Keratinocyte (primary cell): ENCODE measurements around the gene GNA15. TPM values are rescaled to one million over a fixed set of nuclear protein-coding genes. Genes with fewer than 3 reads are reported as not detected.
"Not testable (repeated sequence)": the region's sequence is repeated elsewhere in the genome, so short reads cannot be mapped to it uniquely, and the experiment has no call there.

Experiments used
- DNase-seq: peaks from one replicate; pipeline ENCODE4 v3.0.0-alpha.2; 2011; ENCODE audit warnings: low read depth, missing footprints, low spot score
- FAIRE-seq: peaks from 2 replicates; lab custom pipeline; 2011; peaks lifted over from hg19 to GRCh38; lab: Jason Lieb, UNC
- H2AFZ ChIP-seq: 2 replicates; pipeline ENCODE4 v1.6.0; 2012; ENCODE audit warnings: low read length, control low read depth, inconsistent platforms; ENCODE audit not compliant: control insufficient read depth
- H3K27ac ChIP-seq: 2 replicates; pipeline ENCODE4 v1.5.1; 2011; ENCODE audit warnings: low read length; ENCODE audit not compliant: control insufficient read depth, insufficient read depth
- H3K27me3 ChIP-seq: 3 replicates; pipeline ENCODE4 v1.6.0; 2011; ENCODE audit warnings: low read length; ENCODE audit not compliant: control insufficient read depth, insufficient read depth; ENCODE audit errors: extremely low read depth
- H3K36me3 ChIP-seq, 2 experiments: 2 replicates in 1 of 2; 3 replicates in 1 of 2; pipeline ENCODE4 v1.5.1; 2011; ENCODE audit warnings: low read length in 2 of 2, mild to moderate bottlenecking in 1 of 2; ENCODE audit not compliant: control insufficient read depth in 2 of 2, insufficient read depth in 2 of 2; ENCODE audit errors: extremely low read depth in 1 of 2
- H3K4me1 ChIP-seq: 3 replicates; pipeline ENCODE4 v1.5.1; 2011; ENCODE audit warnings: low read length; ENCODE audit not compliant: control insufficient read depth, insufficient read depth; ENCODE audit errors: extremely low read depth
- H3K4me2 ChIP-seq: 3 replicates; pipeline ENCODE4 v1.6.0; 2011; ENCODE audit warnings: low read depth, low read length; ENCODE audit not compliant: control insufficient read depth, insufficient read depth; ENCODE audit errors: extremely low read depth
- H3K4me3 ChIP-seq, 3 experiments: fragments of 200-600 bp in 1 of 3; sonication (generic) in 1 of 3; 2 replicates in 2 of 3; 3 replicates in 1 of 3; pipeline ENCODE4 v1.5.1; 2011 to 2016; ENCODE audit warnings: low read length in 3 of 3, mild to moderate bottlenecking in 3 of 3, control low read depth in 2 of 3, inconsistent platforms in 1 of 3, low read depth in 1 of 3, mixed read lengths in 1 of 3, mixed run types in 1 of 3, moderate library complexity in 1 of 3; ENCODE audit not compliant: control insufficient read depth in 2 of 3, insufficient read depth in 2 of 3; ENCODE audit errors: extremely low read depth in 1 of 3
- H3K79me2 ChIP-seq: 2 replicates; pipeline ENCODE4 v1.6.0; 2012; ENCODE audit warnings: low read length; ENCODE audit not compliant: control insufficient read depth, insufficient read depth
- H3K9ac ChIP-seq: 3 replicates; pipeline ENCODE4 v1.6.0; 2011; ENCODE audit warnings: low read length; ENCODE audit not compliant: control insufficient read depth, insufficient read depth; ENCODE audit errors: extremely low read depth
- H3K9me1 ChIP-seq: 3 replicates; pipeline ENCODE4 v1.6.0; 2011; ENCODE audit warnings: low read length; ENCODE audit not compliant: control insufficient read depth, insufficient read depth; ENCODE audit errors: extremely low read depth
- H3K9me3 ChIP-seq: 2 replicates; pipeline ENCODE4 v1.5.1; 2012; ENCODE audit warnings: low read depth, low read length; ENCODE audit not compliant: control insufficient read depth
- H4K20me1 ChIP-seq: 3 replicates; pipeline ENCODE4 v1.6.0; 2011; ENCODE audit warnings: low read length; ENCODE audit not compliant: control insufficient read depth, insufficient read depth; ENCODE audit errors: extremely low read depth
- CTCF ChIP-seq, 3 experiments: IDR thresholded peaks in 1 of 3; conservative IDR thresholded peaks in 1 of 3; optimal IDR thresholded peaks in 1 of 3; 2 replicates in 2 of 3; 3 replicates in 1 of 3; pipeline versions ENCODE3 to v1.5.1; 2011; ENCODE audit warnings: low read length in 3 of 3, mild to moderate bottlenecking in 3 of 3, moderate library complexity in 2 of 3, control low read depth in 1 of 3, inconsistent platforms in 1 of 3; ENCODE audit not compliant: insufficient read depth in 2 of 3; ENCODE audit errors: extremely low read depth in 1 of 3
- EZH2 ChIP-seq: IDR thresholded peaks from one replicate; pipeline ENCODE4 v1.6.1; 2012; ENCODE audit warnings: inconsistent platforms, mild to moderate bottlenecking, low read length, moderate library complexity
- dilution Hi-C: fragments of 300-500 bp; cut with MboI; formaldehyde crosslinking; loops from one replicate; pipeline ENCODE4 v1.7.0; 2020; ENCODE audit warnings: low sequenced_read_pairs; ENCODE audit not compliant: extremely low pct_ligation_motif_present
- polyA plus RNA-seq, 5 experiments: library from polyadenylated mRNA; depleted of rRNA in 3 of 5; stranded (reverse) in 3 of 5; stranded (forward) in 1 of 5; unstranded in 1 of 5; fragments of >200 nt; gene quantifications; 1 replicate in 1 of 5; 2 replicates in 3 of 5; 3 replicates in 1 of 5; pipeline versions ENCODE4 v1.2.1 to v1.2.3, GENCODE V29; 2011 to 2012; ENCODE audit warnings: missing spikeins in 2 of 5, low read depth in 1 of 5, low replicate concordance in 1 of 5

The GNA15 gene
- polyA plus RNA-seq, 1 donor (not counting 4 experiments of a cell fraction or from before 2014, with no cell fraction given), result 60.0 TPM

GRCh38 chr19:3190921-3191805 lies 55.3 kb downstream of the GNA15 start:
- H4K20me1 ChIP-seq, result peaks cover 22% of the 10 kb centered on the region
- TF ChIP-seq CTCF (optimal IDR thresholded peaks at IDR 0.05 in 1 of 3, IDR thresholded peaks at IDR 0.05 in 1 of 3, conservative IDR thresholded peaks at IDR 0.05 in 1 of 3; ENCODE audit: extremely low read depth in 1 of 3, insufficient read depth in 2 of 3, low read length in 3 of 3) (no peak), EZH2 (no peak)
- no peaks in the 10 kb centered on the region for H3K27me3 ChIP-seq
- FAIRE-seq, result no peak
- no peaks in the 10 kb centered on the region for H3K9me3 ChIP-seq
- no peak for DNase-seq
- peaks cover 75% of the 10 kb centered on the region for H3K79me2 ChIP-seq
- H2AFZ ChIP-seq, result no peak overlapping the region
- peaks cover 7 to 16% of the 10 kb centered on the region in 2 experiments for H3K36me3 ChIP-seq
- peaks cover 16% of the 10 kb centered on the region for H3K4me1 ChIP-seq
- dilution Hi-C loops, result no loop called here
- no peak overlapping the region for H3K9ac ChIP-seq
- H3K4me2 ChIP-seq, result no peak overlapping the region
- no peak overlapping the region for H3K4me3 ChIP-seq
- no peaks in the 10 kb centered on the region for H3K9me1 ChIP-seq
- H3K27ac ChIP-seq, result no peak overlapping the region

GRCh38 chr19:3191806-3192104 lies 55.9 kb downstream of the GNA15 start:
- H3K9ac ChIP-seq, DNase-seq, H3K27me3 ChIP-seq, dilution Hi-C loops, H2AFZ ChIP-seq, H3K9me3 ChIP-seq, H3K4me3 ChIP-seq, H3K27ac ChIP-seq, H3K9me1 ChIP-seq, H3K4me2 ChIP-seq, FAIRE-seq: not testable (repeated sequence)
- H4K20me1 ChIP-seq, result peaks cover 22% of the 10 kb centered on the region
- peaks cover 69% of the 10 kb centered on the region for H3K79me2 ChIP-seq
- H3K36me3 ChIP-seq, result peaks cover 9 to 18% of the 10 kb centered on the region in 2 experiments
- H3K4me1 ChIP-seq, result peaks cover 14% of the 10 kb centered on the region
